Cardiac fibroblast (primary cell): ENCODE measurements around the gene PTPRT.
"Not testable (repeated sequence)": the region's sequence is repeated elsewhere in the genome, so short reads cannot be mapped to it uniquely, and the experiment has no call there.

Experiments
- DNase-seq, 2 donors: peaks; one replicate each; pipeline versions ENCODE4 v3.0.0 to v3.0.0-alpha.2; 2010; ENCODE audit warnings: low read depth in 2 of 2
- H3K4me3 ChIP-seq, 2 donors: replicated peaks in 1 of 2; 1 replicate in 1 of 2; 2 replicates in 1 of 2; pipeline ENCODE4 v1.5.1; 2011; ENCODE audit warnings: low read depth in 2 of 2, low read length in 2 of 2, mild to moderate bottlenecking in 2 of 2, moderate library complexity in 1 of 2
- CTCF ChIP-seq: IDR thresholded peaks from one replicate; pipeline ENCODE4 v1.5.1; 2011; ENCODE audit warnings: low read depth, mild to moderate bottlenecking, low read length, inconsistent platforms

The PTPRT gene

DNA sequence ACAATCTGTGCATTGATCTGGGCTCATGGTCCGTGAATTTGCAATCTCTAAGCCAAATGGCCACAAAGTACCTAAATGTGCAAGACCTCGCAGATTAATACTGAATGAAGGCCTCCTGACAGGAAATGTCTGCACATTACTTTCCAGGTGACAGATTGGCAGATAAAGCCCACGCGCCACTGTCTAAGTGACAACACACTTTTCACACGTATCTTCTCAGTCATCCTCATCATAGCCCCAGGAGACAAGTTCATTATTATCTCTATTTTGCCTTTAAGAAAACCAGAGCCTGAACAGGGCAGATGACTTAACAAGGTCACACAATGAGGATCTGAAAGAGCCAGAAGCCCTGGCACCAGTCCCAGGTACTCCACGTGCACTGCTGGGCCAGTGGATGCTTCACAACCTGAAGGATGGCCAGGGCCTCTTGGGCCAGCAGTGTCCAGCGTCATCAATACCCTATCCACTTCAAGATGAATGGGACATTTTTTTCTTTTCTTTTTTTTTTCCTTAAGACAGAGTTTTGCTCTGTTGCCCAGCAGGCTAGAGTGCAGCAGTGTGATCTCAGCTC is 266.3 kb downstream of the PTPRT start:
- TF ChIP-seq CTCF, result no peak
- no peak overlapping the region for H3K4me3 ChIP-seq
- no peak for DNase-seq

- no peak for DNase-seq
- no peak overlapping the region for H3K4me3 ChIP-seq
- TF ChIP-seq CTCF, result no peak
These were observed 268.9 kb downstream of the PTPRT start for GRCh38 chr20:42920776-42921175.

GRCh38 chr20:42919316-42919715 is 270.4 kb downstream of the PTPRT start:
- TF ChIP-seq CTCF, result no peak
- DNase-seq, result no peak

GRCh38 chr20:42915081-42915480 is 274.6 kb downstream of the PTPRT start:
- no peak for DNase-seq
- TF ChIP-seq CTCF, result no peak
- no peak overlapping the region for H3K4me3 ChIP-seq

More at GRCh38 chr20:42919316-42919715, 270.4 kb downstream of the PTPRT start:
- no peak overlapping the region for H3K4me3 ChIP-seq

- TF ChIP-seq CTCF, result no peak
- no peak for DNase-seq
- H3K4me3 ChIP-seq, result no peak overlapping the region
These were observed 275.4 kb downstream of the PTPRT start for GRCh38 chr20:42914302-42914701.

- DNase-seq, H3K4me3 ChIP-seq: not testable (repeated sequence)
These were observed 278.9 kb downstream of the PTPRT start for GRCh38 chr20:42910808-42911207.

DNA sequence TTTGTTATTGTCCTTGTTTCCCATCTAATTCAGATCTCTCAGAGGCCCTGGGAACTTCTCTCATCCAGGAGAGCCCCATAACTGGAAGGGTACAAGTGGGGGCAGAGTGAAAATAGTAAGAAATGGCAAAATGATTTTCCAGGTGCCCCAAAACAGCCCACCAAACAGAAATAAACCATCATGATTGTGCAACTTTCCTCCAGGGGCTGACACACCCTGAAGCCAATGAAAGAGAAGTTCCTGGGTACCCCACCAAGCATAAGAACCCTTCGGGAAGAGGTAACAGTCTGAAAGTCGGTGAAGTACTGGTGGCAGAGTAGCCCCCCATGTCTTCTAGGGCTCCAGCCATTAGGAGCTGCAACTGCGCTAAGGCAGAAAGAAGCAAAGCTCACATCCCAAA is 282.0 kb downstream of the PTPRT start:
- TF ChIP-seq CTCF, result no peak
- no peak overlapping the region for H3K4me3 ChIP-seq
- no peak for DNase-seq
